H1 (cell line): ENCODE measurements around the gene DNAJB8. TPM values are rescaled to one million over a fixed set of nuclear protein-coding genes. Genes with fewer than 3 reads are reported as not detected.

Experiments used
- BCL11A ChIP-seq, 2 experiments: IDR thresholded peaks; one replicate each; pipeline ENCODE4 v1.6.1; 2011; ENCODE audit warnings: low read depth in 2 of 2, low read length in 2 of 2, mild to moderate bottlenecking in 2 of 2
- CBX5 ChIP-seq: fragments of 300-800, 300-1000 bp; sonication (generic); IDR thresholded peaks from 2 replicates; pipeline ENCODE4 v1.7.1; 2016; ENCODE audit warnings: antibody characterized with exemption, low read length, low read depth
- CBX8 ChIP-seq: fragments of 300-800, 300-1000 bp; sonication (generic); IDR thresholded peaks from 2 replicates; pipeline ENCODE4 v1.7.1; 2016; ENCODE audit warnings: low read depth, low read length, borderline replicate concordance
- CREB1 ChIP-seq: IDR thresholded peaks from 2 replicates; pipeline ENCODE4 v1.6.1; 2012; ENCODE audit warnings: inconsistent platforms
- GABPA ChIP-seq: IDR thresholded peaks from 2 replicates; pipeline ENCODE4 v1.6.1; 2011; ENCODE audit warnings: mild to moderate bottlenecking, low read length, moderate library complexity, borderline replicate concordance; ENCODE audit not compliant: insufficient read depth
- JUN ChIP-seq: IDR thresholded peaks from 2 replicates; pipeline ENCODE4 v1.6.1; 2011; ENCODE audit warnings: low read depth, mild to moderate bottlenecking, improper control_type of control experiment, low read length
- JUND ChIP-seq: IDR thresholded peaks from 2 replicates; pipeline ENCODE4 v1.6.1; 2011; ENCODE audit warnings: mild to moderate bottlenecking, improper control_type of control experiment, low read length
- NRF1 ChIP-seq: IDR thresholded peaks from 2 replicates; pipeline ENCODE4 v1.6.1; 2011; ENCODE audit warnings: mild to moderate bottlenecking, low read depth, low read length, improper control_type of control experiment
- PHF8 ChIP-seq: fragments of 200-600 bp; sonication (generic); conservative IDR thresholded peaks from 2 replicates; pipeline ENCODE4 v1.7.1; 2012; ENCODE audit warnings: low read depth, mild to moderate bottlenecking, inconsistent platforms, low read length, moderate library complexity
- POU5F1 ChIP-seq: IDR thresholded peaks from 2 replicates; pipeline ENCODE4 v1.6.1; 2011; ENCODE audit warnings: low read depth, mild to moderate bottlenecking, low read length, moderate library complexity
- RAD21 ChIP-seq, 2 experiments: IDR thresholded peaks in 1 of 2; conservative IDR thresholded peaks in 1 of 2; 2 replicates each; pipeline ENCODE4 v1.6.1; 2011; ENCODE audit warnings: low read depth in 2 of 2, low read length in 2 of 2, improper control_type of control experiment in 1 of 2, inconsistent platforms in 1 of 2, mild to moderate bottlenecking in 1 of 2, moderate library complexity in 1 of 2
- RFX5 ChIP-seq: IDR thresholded peaks from 2 replicates; pipeline ENCODE4 v1.6.1; 2011; ENCODE audit warnings: low read depth, low read length, improper control_type of control experiment, borderline replicate concordance
- RNF2 ChIP-seq: fragments of 200-900, 300-1000 bp; sonication (generic); IDR thresholded peaks from 2 replicates; pipeline ENCODE4 v1.7.1; 2016; ENCODE audit warnings: borderline replicate concordance, low read depth, mild to moderate bottlenecking, antibody characterized with exemption, low read length; ENCODE audit not compliant: poor library complexity, severe bottlenecking; ENCODE audit errors: missing control alignments
- RXRA ChIP-seq: IDR thresholded peaks from 2 replicates; pipeline ENCODE4 v1.6.1; 2011; ENCODE audit warnings: low read depth, mild to moderate bottlenecking, low read length, moderate library complexity; ENCODE audit not compliant: insufficient read depth
- SAP30 ChIP-seq: fragments of 300-600 bp; sonication (generic); IDR thresholded peaks from 2 replicates; pipeline ENCODE4 v1.7.1; 2012; ENCODE audit warnings: low read length, moderate library complexity, mild to moderate bottlenecking, inconsistent platforms; ENCODE audit not compliant: insufficient read depth, insufficient replicate concordance
- SIX5 ChIP-seq: IDR thresholded peaks from 2 replicates; pipeline ENCODE4 v1.6.1; 2011; ENCODE audit warnings: mild to moderate bottlenecking, low read depth, low read length
- SP1 ChIP-seq: IDR thresholded peaks from 2 replicates; pipeline ENCODE4 v1.6.1; 2011; ENCODE audit warnings: low read depth, low read length
- TAF7 ChIP-seq: optimal IDR thresholded peaks from 2 replicates; pipeline ENCODE3; 2011; ENCODE audit warnings: low read depth, mild to moderate bottlenecking, inconsistent platforms, low read length, moderate library complexity, borderline replicate concordance
- TBP ChIP-seq: IDR thresholded peaks from 2 replicates; pipeline ENCODE4 v1.6.1; 2011; ENCODE audit warnings: low read depth, low read length, improper control_type of control experiment
- TCF12 ChIP-seq: IDR thresholded peaks from 2 replicates; pipeline ENCODE4 v1.6.1; 2011; ENCODE audit warnings: low read depth, mild to moderate bottlenecking, low read length
- YY1 ChIP-seq: IDR thresholded peaks from 2 replicates; pipeline ENCODE4 v1.6.1; 2011; ENCODE audit warnings: low read depth, mild to moderate bottlenecking, low read length
- ZNF274 ChIP-seq: IDR thresholded peaks from 2 replicates; pipeline ENCODE4 v1.7.0; 2012; ENCODE audit warnings: low read length, borderline replicate concordance; ENCODE audit errors: extremely low read depth
- polyA plus RNA-seq, 7 experiments: library from polyadenylated mRNA; depleted of rRNA in 3 of 7; stranded (reverse) in 5 of 7; unstranded in 2 of 7; fragments of >200 nt in 5 of 7; fragments of 200-250 nt in 2 of 7; gene quantifications; 1 replicate in 5 of 7; 2 replicates in 1 of 7; 4 replicates in 1 of 7; pipeline versions ENCODE4 v1.2.1 to v1.2.3, GENCODE V29; 2011 to 2013; ENCODE audit warnings: missing spikeins in 2 of 7, mixed read lengths in 2 of 7
- total RNA-seq: library from RNA; stranded (reverse); fragmentation: NEBNext Ultra II Directional; extraction: Animal tissue kit (Norgen Biotek cat#: 25700); gene quantifications from 2 replicates; pipeline ENCODE4 v1.2.1, GENCODE V29; 2021
- TF ChIP-seq, protein P1 (sequence below): IDR thresholded peaks from 2 replicates; pipeline ENCODE4 v1.6.1; 2012; ENCODE audit warnings: inconsistent platforms
- TF ChIP-seq, protein P2 (sequence below): IDR thresholded peaks from 2 replicates; pipeline ENCODE4 v1.6.1; 2011; ENCODE audit warnings: low read length, improper control_type of control experiment

DNAJB8 gene
- total and polyA plus RNA-seq, 2 of the 8 experiments (the other 6 are each of a cell fraction or from before 2014, with no cell fraction given) = not detected

DNA sequence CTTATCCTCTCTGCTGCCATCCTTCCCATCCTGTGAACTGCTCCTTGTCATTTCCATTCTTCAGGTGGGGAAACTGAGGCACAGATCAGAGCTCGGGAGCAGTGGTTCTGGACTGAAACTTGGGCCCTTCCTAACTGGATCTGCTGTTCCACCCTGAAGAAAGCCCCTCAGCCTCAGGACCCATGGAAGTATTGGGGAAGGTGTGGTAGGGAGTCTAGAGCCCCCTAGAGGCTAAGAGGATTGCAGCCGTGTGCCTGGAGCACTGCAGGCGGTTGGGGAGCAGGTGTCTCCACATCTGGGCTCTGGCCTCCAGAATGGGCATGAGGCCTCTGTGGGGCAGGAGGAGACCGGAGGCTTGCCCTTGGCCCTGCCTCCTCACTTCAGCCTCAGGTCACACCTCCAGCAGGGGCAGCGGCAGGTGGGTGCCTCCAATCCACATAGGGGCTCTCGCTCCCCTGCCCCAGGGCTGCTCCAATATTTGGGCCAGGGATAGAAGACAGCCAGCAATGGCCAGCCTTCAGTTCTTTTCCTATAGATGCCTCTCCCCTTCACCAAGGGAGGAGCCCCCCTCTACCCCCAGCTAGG lies 28.1 kb downstream of the DNAJB8 start (continued):
- TF ChIP-seq RNF2 = no peak
- TF ChIP-seq SAP30 = no peak
- no peak for TF ChIP-seq CBX5
- no peak for TF ChIP-seq RXRA
- TF ChIP-seq ZNF274 = no peak
- peak; percentile 28 for TF ChIP-seq TAF7
- no peak for TF ChIP-seq BCL11A (IDR thresholded peaks at IDR 0.05; ENCODE audit: low read depth in 2 of 2, low read length in 2 of 2)
- TF ChIP-seq RAD21 (IDR thresholded peaks at IDR 0.05 in 1 of 2, conservative IDR thresholded peaks at IDR 0.05 in 1 of 2; ENCODE audit: low read depth in 2 of 2, low read length in 2 of 2) = peak; percentile 56 to 70
- no peak for TF ChIP-seq GABPA
- no peak for TF ChIP-seq PHF8
- no peak for TF ChIP-seq POU5F1
- TF ChIP-seq SP1 = no peak
- TF ChIP-seq, protein P1, sequence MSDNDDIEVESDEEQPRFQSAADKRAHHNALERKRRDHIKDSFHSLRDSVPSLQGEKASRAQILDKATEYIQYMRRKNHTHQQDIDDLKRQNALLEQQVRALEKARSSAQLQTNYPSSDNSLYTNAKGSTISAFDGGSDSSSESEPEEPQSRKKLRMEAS = peak; percentile 51; the same call in 1 of the 2 replicates
- no peak for TF ChIP-seq NRF1
- no peak for TF ChIP-seq RFX5
- TF ChIP-seq YY1 = 0 out of 2 replicates have a peak, but pooled peaks have one; percentile 17
- no peak for TF ChIP-seq SIX5
- no peak for TF ChIP-seq TBP
- TF ChIP-seq CREB1 = no peak
- TF ChIP-seq, protein P2, sequence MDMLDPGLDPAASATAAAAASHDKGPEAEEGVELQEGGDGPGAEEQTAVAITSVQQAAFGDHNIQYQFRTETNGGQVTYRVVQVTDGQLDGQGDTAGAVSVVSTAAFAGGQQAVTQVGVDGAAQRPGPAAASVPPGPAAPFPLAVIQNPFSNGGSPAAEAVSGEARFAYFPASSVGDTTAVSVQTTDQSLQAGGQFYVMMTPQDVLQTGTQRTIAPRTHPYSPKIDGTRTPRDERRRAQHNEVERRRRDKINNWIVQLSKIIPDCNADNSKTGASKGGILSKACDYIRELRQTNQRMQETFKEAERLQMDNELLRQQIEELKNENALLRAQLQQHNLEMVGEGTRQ = 0 out of 2 replicates have a peak, but pooled peaks have one; percentile 7
- TF ChIP-seq CBX8 = no peak
- peak; percentile 59; the same call in 1 of the 2 replicates for TF ChIP-seq TCF12
- no peak for TF ChIP-seq JUND
- no peak for TF ChIP-seq JUN
